Ovary (tissue), 3 donors: ENCODE results near the gene EXT2.

ENCODE experiments used
- CTCF ChIP-seq, 3 donors: fragments of 450-650 bp in 2 of 3; fragments of 200-600 bp in 1 of 3; IDR thresholded peaks; one replicate each; pipeline versions ENCODE4 v1.5.1 to v1.8.0; 2016 to 2022; ENCODE audit warnings: antibody characterized with exemption in 3 of 3, mild to moderate bottlenecking in 1 of 3
- POLR2A ChIP-seq: fragments of 450-650 bp; IDR thresholded peaks from one replicate; pipeline ENCODE4 v1.6.1; 2017; ENCODE audit warnings: antibody characterized with exemption, mild to moderate bottlenecking, moderate library complexity
- donor health status: DM: no; HTN: no; CAD: no.

- peak; percentile 14 to 44 (median 29) for TF ChIP-seq CTCF (IDR thresholded peaks at IDR 0.05)
- TF ChIP-seq POLR2A, result no peak
Observed at GRCh38 chr11:44110231-44110679, 14.8 kb downstream of the EXT2 start.
